H9 (cell line): ENCODE measurements around the gene DNAI7. TPM values are rescaled to one million over a fixed set of nuclear protein-coding genes. Genes with fewer than 3 reads are reported as not detected.

Experiments
- DNase-seq: peaks from one replicate; pipeline ENCODE4 v3.0.0-alpha.2; 2017
- H2AFZ ChIP-seq: one replicate; pipeline ENCODE4 v1.6.1; 2013; ENCODE audit warnings: mild to moderate bottlenecking, low read length, control low read depth, moderate library complexity
- H2AK5ac ChIP-seq: 2 replicates; pipeline ENCODE4 v1.6.1; 2013; ENCODE audit warnings: low read length, control low read depth, mixed read lengths; ENCODE audit not compliant: insufficient read length
- H2BK120ac ChIP-seq: one replicate; pipeline ENCODE4 v1.6.1; 2013; ENCODE audit warnings: low read depth, mild to moderate bottlenecking, low read length, control low read depth, inconsistent platforms; ENCODE audit not compliant: poor library complexity, severe bottlenecking
- H2BK12ac ChIP-seq: 2 replicates; pipeline ENCODE4 v1.6.1; 2013; ENCODE audit warnings: low read length, control low read depth, mixed read lengths, low read depth; ENCODE audit not compliant: insufficient read length
- H2BK15ac ChIP-seq: 2 replicates; pipeline ENCODE4 v1.6.1; 2013; ENCODE audit warnings: low read depth, low read length, control low read depth
- H2BK20ac ChIP-seq: one replicate; pipeline ENCODE4 v1.6.1; 2013; ENCODE audit warnings: low read depth, mild to moderate bottlenecking, low read length, control low read depth, inconsistent platforms; ENCODE audit not compliant: poor library complexity, severe bottlenecking
- H2BK5ac ChIP-seq: 2 replicates; pipeline ENCODE4 v1.6.1; 2013; ENCODE audit warnings: low read length, control low read depth, mixed read lengths; ENCODE audit not compliant: insufficient read length
- H3K14ac ChIP-seq: 2 replicates; pipeline ENCODE4 v1.6.1; 2013; ENCODE audit warnings: low read length, control low read depth; ENCODE audit not compliant: insufficient read depth
- H3K18ac ChIP-seq: 2 replicates; pipeline ENCODE4 v1.6.1; 2013; ENCODE audit warnings: low read depth, mild to moderate bottlenecking, mixed read lengths, low read length, control low read depth; ENCODE audit not compliant: insufficient read length
- H3K23ac ChIP-seq: 2 replicates; pipeline ENCODE4 v1.6.1; 2013; ENCODE audit warnings: low read length, control low read depth, mixed read lengths, low read depth; ENCODE audit not compliant: insufficient read length
- H3K23me2 ChIP-seq: 2 replicates; pipeline ENCODE4 v1.6.1; 2013; ENCODE audit warnings: low read depth, mild to moderate bottlenecking, mixed read lengths, low read length, control low read depth; ENCODE audit not compliant: insufficient read length, poor library complexity, severe bottlenecking
- H3K27ac ChIP-seq: 2 replicates; pipeline ENCODE4 v1.5.1; 2013; ENCODE audit warnings: low read length, control low read depth, mixed read lengths, low read depth; ENCODE audit not compliant: insufficient read length
- H3K27me3 ChIP-seq: 2 replicates; pipeline ENCODE4 v1.6.1; 2013; ENCODE audit warnings: low read length, control low read depth, inconsistent platforms; ENCODE audit not compliant: insufficient read depth
- H3K4ac ChIP-seq: 2 replicates; pipeline ENCODE4 v1.6.1; 2013; ENCODE audit warnings: low read depth, mild to moderate bottlenecking, control low read depth, inconsistent platforms, low read length, moderate library complexity
- H3K4me1 ChIP-seq: 2 replicates; pipeline ENCODE4 v1.6.1; 2013; ENCODE audit warnings: low read length, control low read depth, inconsistent platforms; ENCODE audit not compliant: insufficient read depth
- H3K4me2 ChIP-seq: 2 replicates; pipeline ENCODE4 v1.6.1; 2013; ENCODE audit warnings: low read length, control low read depth, mixed read lengths; ENCODE audit not compliant: insufficient read length, insufficient read depth
- H3K56ac ChIP-seq: 2 replicates; pipeline ENCODE4 v1.6.1; 2013; ENCODE audit warnings: low read depth, mild to moderate bottlenecking, mixed read lengths, low read length, control low read depth; ENCODE audit not compliant: insufficient read length
- H3K79me1 ChIP-seq: 2 replicates; pipeline ENCODE4 v1.6.1; 2013; ENCODE audit warnings: low read depth, mild to moderate bottlenecking, moderate library complexity, low read length, control low read depth, inconsistent platforms; ENCODE audit not compliant: insufficient read depth, poor library complexity, severe bottlenecking
- H3K79me2 ChIP-seq: 2 replicates; pipeline ENCODE4 v1.6.1; 2013; ENCODE audit warnings: low read length, control low read depth, inconsistent platforms; ENCODE audit not compliant: insufficient read depth
- H3K9ac ChIP-seq: 2 replicates; pipeline ENCODE4 v1.6.1; 2013; ENCODE audit warnings: low read length, control low read depth, mixed read lengths; ENCODE audit not compliant: insufficient read length; ENCODE audit errors: extremely low read depth
- H3K9me3 ChIP-seq: one replicate; pipeline ENCODE4 v1.6.1; 2013; ENCODE audit warnings: low read depth, low read length, inconsistent platforms; ENCODE audit not compliant: control insufficient read depth
- H3T11ph ChIP-seq: one replicate; pipeline ENCODE4 v1.6.1; 2013; ENCODE audit warnings: mild to moderate bottlenecking, low read length, control low read depth, inconsistent platforms
- H4K20me1 ChIP-seq: one replicate; pipeline ENCODE4 v1.6.1; 2013; ENCODE audit not compliant: control insufficient read depth, insufficient read length, insufficient read depth
- H4K5ac ChIP-seq: 2 replicates; pipeline ENCODE4 v1.6.1; 2013; ENCODE audit warnings: low read depth, mild to moderate bottlenecking, mixed read lengths, low read length, control low read depth; ENCODE audit not compliant: insufficient read length
- H4K8ac ChIP-seq: replicated peaks from 2 replicates; pipeline ENCODE4 v1.6.1; 2013; ENCODE audit warnings: low read length, control low read depth, mixed read lengths, low read depth; ENCODE audit not compliant: insufficient read length
- H4K91ac ChIP-seq: 2 replicates; pipeline ENCODE4 v1.6.1; 2013; ENCODE audit warnings: low read depth, mild to moderate bottlenecking, moderate library complexity, mixed read lengths, low read length, control low read depth; ENCODE audit not compliant: insufficient read length
- H3K27ac Mint-ChIP-seq, 3 experiments: 2 replicates in 2 of 3; 3 replicates in 1 of 3; pipeline ENCODE4 v1.8.0; 2020 to 2021; ENCODE audit warnings: mixed read lengths in 3 of 3, mild to moderate bottlenecking in 1 of 3, moderate library complexity in 1 of 3
- H3K27me3 Mint-ChIP-seq: 2 replicates; pipeline ENCODE4 v1.8.0; 2021; ENCODE audit warnings: low read depth, mild to moderate bottlenecking, moderate library complexity, mixed read lengths
- H3K36me3 Mint-ChIP-seq, 3 experiments: 2 replicates in 2 of 3; 3 replicates in 1 of 3; pipeline ENCODE4 v1.8.0; 2020 to 2021; ENCODE audit warnings: low read depth in 3 of 3, mixed read lengths in 3 of 3; ENCODE audit not compliant: insufficient read depth in 1 of 3
- H3K4me1 Mint-ChIP-seq, 2 experiments: 2 replicates each; pipeline ENCODE4 v1.8.0; 2020; ENCODE audit warnings: mixed read lengths in 2 of 2
- H3K4me3 Mint-ChIP-seq, 2 experiments: 2 replicates in 1 of 2; 3 replicates in 1 of 2; pipeline ENCODE4 v1.8.0; 2020 to 2021; ENCODE audit warnings: mild to moderate bottlenecking in 2 of 2, mixed read lengths in 2 of 2, moderate library complexity in 1 of 2
- H3K9me3 Mint-ChIP-seq, 2 experiments: 2 replicates in 1 of 2; 3 replicates in 1 of 2; pipeline ENCODE4 v1.8.0; 2020; ENCODE audit warnings: mild to moderate bottlenecking in 2 of 2, mixed read lengths in 2 of 2, moderate library complexity in 1 of 2
- WGBS: extraction: QIAGEN DNeasy Blood & Tissue Kit; methylation state at CpG from one replicate; pipeline ENCODE4 v1.1.7; 2013; ENCODE audit warnings: missing lambda C conversion rate, low lambda C conversion rate, mixed read lengths; ENCODE audit not compliant: insufficient read length; ENCODE audit errors: extremely low coverage; 5-methylcytosine and 5-hydroxymethylcytosine counted together
- total RNA-seq: library from RNA; stranded (reverse); gene quantifications from 2 replicates; pipeline ENCODE4 v1.2.1, GENCODE V29; 2021
- TF ChIP-seq, protein P1 (sequence below): fragments of 200-600 bp; sonication (generic); conservative IDR thresholded peaks from 3 replicates; pipeline ENCODE4 v1.8.0; 2021; ENCODE audit warnings: antibody characterized with exemption, mild to moderate bottlenecking

DNAI7 gene
- total RNA-seq, 1 experiment from 2014 or later = not detected

DNA sequence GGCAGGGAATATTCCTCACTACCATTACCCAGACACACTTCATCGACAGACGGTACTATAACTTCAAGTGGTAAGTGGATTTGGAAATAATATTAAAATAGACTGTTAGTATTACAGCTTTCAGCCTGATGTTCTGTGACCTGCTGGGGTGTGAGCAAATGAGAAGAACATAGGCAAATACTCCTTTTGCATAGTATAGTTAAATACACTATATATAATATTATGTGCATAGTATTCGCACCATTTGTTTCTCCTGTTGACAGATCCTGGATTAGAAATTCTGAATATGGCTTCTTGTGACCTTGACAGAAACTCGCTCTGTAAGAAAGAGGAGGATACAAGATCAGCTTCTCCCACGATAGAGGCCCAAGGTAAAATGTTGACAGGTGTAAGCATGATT, 115.6 kb downstream of the DNAI7 start:
- H3K79me1 ChIP-seq = no peaks in the 10 kb centered on the region
- H3K4me2 ChIP-seq = no peak overlapping the region
- H4K91ac ChIP-seq = no peak overlapping the region
- H3K9ac ChIP-seq = no peak overlapping the region
- no peak overlapping the region for H4K8ac ChIP-seq
- WGBS = no CpG with 5 or more reads among the region's 5 CpGs
- no peak overlapping the region for H3K4me3 Mint-ChIP-seq
- TF ChIP-seq, protein P1, sequence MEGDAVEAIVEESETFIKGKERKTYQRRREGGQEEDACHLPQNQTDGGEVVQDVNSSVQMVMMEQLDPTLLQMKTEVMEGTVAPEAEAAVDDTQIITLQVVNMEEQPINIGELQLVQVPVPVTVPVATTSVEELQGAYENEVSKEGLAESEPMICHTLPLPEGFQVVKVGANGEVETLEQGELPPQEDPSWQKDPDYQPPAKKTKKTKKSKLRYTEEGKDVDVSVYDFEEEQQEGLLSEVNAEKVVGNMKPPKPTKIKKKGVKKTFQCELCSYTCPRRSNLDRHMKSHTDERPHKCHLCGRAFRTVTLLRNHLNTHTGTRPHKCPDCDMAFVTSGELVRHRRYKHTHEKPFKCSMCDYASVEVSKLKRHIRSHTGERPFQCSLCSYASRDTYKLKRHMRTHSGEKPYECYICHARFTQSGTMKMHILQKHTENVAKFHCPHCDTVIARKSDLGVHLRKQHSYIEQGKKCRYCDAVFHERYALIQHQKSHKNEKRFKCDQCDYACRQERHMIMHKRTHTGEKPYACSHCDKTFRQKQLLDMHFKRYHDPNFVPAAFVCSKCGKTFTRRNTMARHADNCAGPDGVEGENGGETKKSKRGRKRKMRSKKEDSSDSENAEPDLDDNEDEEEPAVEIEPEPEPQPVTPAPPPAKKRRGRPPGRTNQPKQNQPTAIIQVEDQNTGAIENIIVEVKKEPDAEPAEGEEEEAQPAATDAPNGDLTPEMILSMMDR = no peak
- H4K5ac ChIP-seq = no peak overlapping the region
- H3K4ac ChIP-seq = no peak overlapping the region
- H2BK15ac ChIP-seq = no peak overlapping the region
- H2BK12ac ChIP-seq = no peak overlapping the region
- H3K36me3 Mint-ChIP-seq = no peaks in the 10 kb centered on the region
- H3K23ac ChIP-seq = no peak overlapping the region
- no peak overlapping the region for H3K27ac Mint-ChIP-seq
- no peaks in the 10 kb centered on the region for H3K79me2 ChIP-seq
- no peaks in the 10 kb centered on the region for H3K4me1 Mint-ChIP-seq
- no peaks in the 10 kb centered on the region for H3K27me3 ChIP-seq
- no peak overlapping the region for H3T11ph ChIP-seq
- H2BK120ac ChIP-seq = no peak overlapping the region
- H3K9me3 ChIP-seq = no peaks in the 10 kb centered on the region
- H3K27ac ChIP-seq = no peak overlapping the region
- H2AFZ ChIP-seq = no peak overlapping the region
- DNase-seq = no peak
- no peak overlapping the region for H2AK5ac ChIP-seq
- no peak overlapping the region for H2BK20ac ChIP-seq
- H3K56ac ChIP-seq = no peak overlapping the region
- H3K4me1 ChIP-seq = no peaks in the 10 kb centered on the region
- no peak overlapping the region for H2BK5ac ChIP-seq
- no peak overlapping the region for H3K14ac ChIP-seq
- H3K23me2 ChIP-seq = no peaks in the 10 kb centered on the region
- H3K27me3 Mint-ChIP-seq = no peaks in the 10 kb centered on the region
- no peaks in the 10 kb centered on the region for H4K20me1 ChIP-seq
- no peak overlapping the region for H3K18ac ChIP-seq
- no peaks in the 10 kb centered on the region for H3K9me3 Mint-ChIP-seq
